ENCODE measurements around the gene ENTPD3.
"Not testable (repeated sequence)": the region's sequence is repeated elsewhere in the genome, so short reads cannot be mapped to it uniquely, and the experiment has no call there.

The ENTPD3 gene

GRCh38 chr3:40456940-40457823 is 70.2 kb downstream of the ENTPD3 start, which contains the start of gene RPL14:
TSS of gene RPL14 (plus strand) at chr3:40457339. CDS start at chr3:40457472, 133 bp downstream.
- DNase-seq (ENCODE audit: low spot score) = peak; percentile 97
- Histone ChIP-seq H3K4me3 (peak within 1 kb of the TSS; percentile 94), H3K27ac (peak within 1 kb of the TSS; percentile 93 to 94)
- no peak for TF ChIP-seq CTCF (IDR thresholded peaks at IDR 0.05)

GRCh38 chr3:40458473-40458872 is 71.5 kb downstream of the ENTPD3 start:
- peak overlapping the region; percentile 94 for H3K4me3 ChIP-seq
- no peak for TF ChIP-seq CTCF (IDR thresholded peaks at IDR 0.05)
- no peak for DNase-seq (ENCODE audit: low spot score)
- no peak overlapping the region for H3K27ac ChIP-seq

GRCh38 chr3:40460481-40460880 is 73.5 kb downstream of the ENTPD3 start:
- not testable (repeated sequence) for DNase-seq (ENCODE audit: low spot score); H3K27ac ChIP-seq; H3K4me3 ChIP-seq

- TF ChIP-seq CTCF (IDR thresholded peaks at IDR 0.05) = no peak
- no peak overlapping the region for H3K27ac ChIP-seq
- DNase-seq (ENCODE audit: low spot score) = no peak
Measured at GRCh38 chr3:40461161-40461560, 74.2 kb downstream of the ENTPD3 start.

GRCh38 chr3:40462838-40463237 is 75.9 kb downstream of the ENTPD3 start:
- not testable (repeated sequence) for DNase-seq (ENCODE audit: low spot score); H3K4me3 ChIP-seq; H3K27ac ChIP-seq

More at GRCh38 chr3:40461161-40461560, 74.2 kb downstream of the ENTPD3 start:
- H3K4me3 ChIP-seq = no peak overlapping the region

GRCh38 chr3:40463579-40463978 is 76.6 kb downstream of the ENTPD3 start:
- no peak overlapping the region for H3K4me3 ChIP-seq
- DNase-seq (ENCODE audit: low spot score) = no peak
- TF ChIP-seq CTCF (IDR thresholded peaks at IDR 0.05) = no peak
- H3K27ac ChIP-seq = no peak overlapping the region

- TF ChIP-seq CTCF (IDR thresholded peaks at IDR 0.05) = no peak
- no peak for DNase-seq (ENCODE audit: low spot score)
- Histone ChIP-seq H3K4me3 (no peak overlapping the region), H3K27ac (no peak overlapping the region)
Measured at GRCh38 chr3:40464339-40465110, 77.5 kb downstream of the ENTPD3 start.

- no peak overlapping the region for H3K4me3 ChIP-seq
- TF ChIP-seq CTCF (IDR thresholded peaks at IDR 0.05) = no peak
- DNase-seq (ENCODE audit: low spot score) = no peak
- H3K27ac ChIP-seq = no peak overlapping the region
Measured at GRCh38 chr3:40465111-40465407, 78.1 kb downstream of the ENTPD3 start.

Measured in coronary artery (tissue), 2 donors.